H1 (cell line): ENCODE results near the gene C12orf42. TPM values are rescaled to one million over a fixed set of nuclear protein-coding genes. Genes with fewer than 3 reads are reported as not detected.

Source experiments
- CTCF ChIA-PET: fragments of 300-600 bp; sonication (Branson Sonifier 250); formaldehyde crosslinking; loops from one replicate; lab custom pipeline; 2021; ENCODE audit not compliant: partially characterized antibody; lab: Charles Lee
- POLR2A ChIA-PET: fragments of 300-600 bp; sonication (Branson Sonifier 250); formaldehyde crosslinking; loops from one replicate; lab custom pipeline; 2021; ENCODE audit warnings: inconsistent platforms; ENCODE audit not compliant: partially characterized antibody; lab: Charles Lee
- DNase-seq, 2 experiments: peaks; one replicate each; pipeline versions ENCODE4 v3.0.0 to v3.0.0-alpha.2; 2010 to 2022; ENCODE audit warnings: low spot score in 2 of 2, low read depth in 1 of 2, mixed read lengths in 1 of 2
- FAIRE-seq: peaks from 2 replicates; lab custom pipeline; 2011; peaks lifted over from hg19 to GRCh38; lab: Jason Lieb, UNC
- H2AFZ ChIP-seq: 2 replicates; pipeline ENCODE4 v1.8.1; 2012; ENCODE audit warnings: low read length, inconsistent platforms
- H2AK5ac ChIP-seq: 2 replicates; pipeline ENCODE4 v1.6.1; 2013; ENCODE audit warnings: low read depth, low read length
- H2BK120ac ChIP-seq: replicated peaks from 2 replicates; pipeline ENCODE3; 2013; ENCODE audit warnings: low read depth, low read length, inconsistent platforms
- H2BK12ac ChIP-seq: 2 replicates; pipeline ENCODE4 v1.6.1; 2013; ENCODE audit warnings: low read depth, low read length
- H2BK15ac ChIP-seq: 2 replicates; pipeline ENCODE4 v1.6.1; 2013; ENCODE audit warnings: low read length
- H2BK20ac ChIP-seq: 2 replicates; pipeline ENCODE4 v1.6.1; 2013; ENCODE audit warnings: low read length
- H2BK5ac ChIP-seq: 2 replicates; pipeline ENCODE4 v1.6.1; 2013; ENCODE audit warnings: low read depth, low read length
- H3K14ac ChIP-seq: 2 replicates; pipeline ENCODE4 v1.6.1; 2013; ENCODE audit warnings: inconsistent platforms; ENCODE audit not compliant: insufficient read length
- H3K18ac ChIP-seq: 2 replicates; pipeline ENCODE4 v1.6.1; 2013; ENCODE audit warnings: low read length; ENCODE audit errors: extremely low read depth
- H3K23ac ChIP-seq: 2 replicates; pipeline ENCODE4 v1.6.1; 2013; ENCODE audit warnings: inconsistent platforms; ENCODE audit not compliant: insufficient read length
- H3K23me2 ChIP-seq: 2 replicates; pipeline ENCODE4 v1.6.1; 2013; ENCODE audit warnings: low read depth, low read length
- H3K27ac ChIP-seq: 2 replicates; pipeline ENCODE4 v1.6.1; 2011; ENCODE audit warnings: low read depth, low read length, inconsistent platforms
- H3K27me3 ChIP-seq, 4 experiments: replicated peaks in 1 of 4; 1 replicate in 1 of 4; 2 replicates in 3 of 4; pipeline versions ENCODE4 v1.6.1 to v1.8.1; 2011 to 2013; ENCODE audit warnings: low read length in 3 of 4, mild to moderate bottlenecking in 3 of 4, inconsistent platforms in 2 of 4, mixed read lengths in 2 of 4, moderate library complexity in 1 of 4; ENCODE audit not compliant: control insufficient read depth in 3 of 4, insufficient read depth in 3 of 4; ENCODE audit errors: extremely low read depth in 1 of 4
- H3K36me3 ChIP-seq, 4 experiments: 2 replicates each; pipeline versions ENCODE4 v1.6.1 to v1.8.1; 2011 to 2013; ENCODE audit warnings: mild to moderate bottlenecking in 4 of 4, low read length in 3 of 4, moderate library complexity in 2 of 4, control low read depth in 1 of 4, inconsistent platforms in 1 of 4; ENCODE audit not compliant: insufficient read depth in 4 of 4, control insufficient read depth in 2 of 4
- H3K4ac ChIP-seq: replicated peaks from 2 replicates; pipeline ENCODE3; 2013; ENCODE audit warnings: low read length, low read depth, mixed read lengths, inconsistent platforms; ENCODE audit not compliant: insufficient read length
- H3K4me1 ChIP-seq, 4 experiments: replicated peaks in 1 of 4; 1 replicate in 1 of 4; 2 replicates in 3 of 4; pipeline versions ENCODE4 v1.6.1 to v1.8.1; 2011 to 2013; ENCODE audit warnings: low read length in 3 of 4, inconsistent platforms in 2 of 4, mixed read lengths in 1 of 4; ENCODE audit not compliant: insufficient read depth in 4 of 4, control insufficient read depth in 3 of 4
- H3K4me2 ChIP-seq, 2 experiments: 2 replicates each; pipeline versions ENCODE4 v1.6.1 to v1.8.1; 2011 to 2013; ENCODE audit warnings: low read depth in 2 of 2, low read length in 2 of 2, control low read depth in 1 of 2, inconsistent platforms in 1 of 2, mild to moderate bottlenecking in 1 of 2; ENCODE audit not compliant: insufficient read depth in 1 of 2
- H3K4me3 ChIP-seq, 4 experiments: fragments of 200-600, 300-600 bp in 1 of 4; sonication (generic), shearing (Covaris generic), sonication (Bioruptor Twin) in 1 of 4; 2 replicates each; pipeline versions ENCODE4 v1.5.1 to v1.8.1; 2011 to 2016; ENCODE audit warnings: low read length in 4 of 4, low read depth in 3 of 4, control low read depth in 2 of 4, inconsistent platforms in 2 of 4, mild to moderate bottlenecking in 2 of 4, mixed read lengths in 1 of 4, moderate library complexity in 1 of 4; ENCODE audit not compliant: insufficient read depth in 2 of 4; ENCODE audit errors: extremely low read depth in 1 of 4
- H3K56ac ChIP-seq: replicated peaks from 2 replicates; pipeline ENCODE3; 2013; ENCODE audit warnings: low read depth, mild to moderate bottlenecking, mixed read lengths, low read length, inconsistent platforms; ENCODE audit not compliant: insufficient read length
- H3K79me1 ChIP-seq: 2 replicates; pipeline ENCODE4 v1.6.1; 2013; ENCODE audit warnings: low read depth, low read length, control low read depth
- H3K79me2 ChIP-seq, 2 experiments: 2 replicates each; pipeline versions ENCODE4 v1.6.1 to v1.8.1; 2012 to 2013; ENCODE audit warnings: low read length in 2 of 2, mild to moderate bottlenecking in 2 of 2, inconsistent platforms in 1 of 2; ENCODE audit not compliant: insufficient read depth in 2 of 2, control insufficient read depth in 1 of 2
- H3K9ac ChIP-seq, 4 experiments: replicated peaks in 1 of 4; 1 replicate in 1 of 4; 2 replicates in 3 of 4; pipeline versions ENCODE4 v1.6.1 to v1.8.1; 2011 to 2013; ENCODE audit warnings: low read depth in 3 of 4, low read length in 3 of 4, control low read depth in 2 of 4, mild to moderate bottlenecking in 2 of 4, moderate library complexity in 2 of 4, inconsistent platforms in 1 of 4; ENCODE audit errors: extremely low read depth in 1 of 4
- H3K9me3 ChIP-seq, 2 experiments: 2 replicates each; pipeline versions ENCODE4 v1.6.1 to v1.8.1; 2012 to 2013; ENCODE audit warnings: mild to moderate bottlenecking in 2 of 2, moderate library complexity in 2 of 2, control low read depth in 1 of 2, inconsistent platforms in 1 of 2, low read depth in 1 of 2, low read length in 1 of 2, mixed read lengths in 1 of 2; ENCODE audit not compliant: insufficient read depth in 2 of 2
- H4K20me1 ChIP-seq, 2 experiments: replicated peaks in 1 of 2; 2 replicates each; pipeline versions ENCODE3 to v1.8.1; 2011 to 2013; ENCODE audit warnings: inconsistent platforms in 2 of 2, low read length in 2 of 2, mild to moderate bottlenecking in 1 of 2; ENCODE audit not compliant: insufficient read depth in 2 of 2, control insufficient read depth in 1 of 2
- H4K5ac ChIP-seq: 2 replicates; pipeline ENCODE4 v1.6.1; 2013; ENCODE audit warnings: low read length, low read depth, mixed read lengths, inconsistent platforms; ENCODE audit not compliant: insufficient read length
- H4K8ac ChIP-seq: 2 replicates; pipeline ENCODE4 v1.8.0; 2013; ENCODE audit warnings: mild to moderate bottlenecking, moderate library complexity, low read length, inconsistent platforms; ENCODE audit not compliant: insufficient read depth; ENCODE audit errors: extremely low read depth
- H4K91ac ChIP-seq: replicated peaks from 2 replicates; pipeline ENCODE3; 2013; ENCODE audit warnings: low read length, mixed read lengths, inconsistent platforms; ENCODE audit not compliant: insufficient read length
- ASH2L ChIP-seq: fragments of 200-600, 300-600 bp; sonication (generic); IDR thresholded peaks from one replicate; pipeline ENCODE4 v1.7.1; 2017; ENCODE audit warnings: low read length
- BACH1 ChIP-seq: IDR thresholded peaks from 2 replicates; pipeline ENCODE4 v1.6.1; 2012; ENCODE audit warnings: low read length, improper control_type of control experiment
- CHD1 ChIP-seq: IDR thresholded peaks from 2 replicates; pipeline ENCODE4 v1.6.1; 2012; ENCODE audit warnings: low read depth, low read length, improper control_type of control experiment
- CREB1 ChIP-seq: IDR thresholded peaks from 2 replicates; pipeline ENCODE4 v1.6.1; 2012; ENCODE audit warnings: inconsistent platforms
- CTBP2 ChIP-seq: IDR thresholded peaks from 2 replicates; pipeline ENCODE4 v1.7.0; 2011; ENCODE audit warnings: borderline replicate concordance, mild to moderate bottlenecking, moderate library complexity, mixed read lengths, low read length; ENCODE audit not compliant: insufficient read depth, insufficient read length
- EP300 ChIP-seq, 2 experiments: IDR thresholded peaks; 1 replicate in 1 of 2; 2 replicates in 1 of 2; pipeline ENCODE4 v1.6.1; 2011 to 2012; ENCODE audit warnings: low read depth in 2 of 2, low read length in 2 of 2, mild to moderate bottlenecking in 2 of 2, borderline replicate concordance in 1 of 2, inconsistent platforms in 1 of 2, moderate library complexity in 1 of 2
- EZH2 ChIP-seq: fragments of 200-600 bp; sonication (generic); IDR thresholded peaks from 2 replicates; pipeline ENCODE4 v1.7.1; 2012; ENCODE audit warnings: low read depth, mild to moderate bottlenecking, moderate library complexity, low read length, inconsistent platforms; ENCODE audit not compliant: severe bottlenecking
- HDAC2 ChIP-seq, 2 experiments: fragments of 300-600 bp in 1 of 2; sonication (generic) in 1 of 2; IDR thresholded peaks; 2 replicates each; pipeline ENCODE4 v1.6.1; 2011 to 2012; ENCODE audit warnings: low read depth in 2 of 2, low read length in 2 of 2, mild to moderate bottlenecking in 2 of 2, moderate library complexity in 2 of 2, borderline replicate concordance in 1 of 2, inconsistent platforms in 1 of 2
- PHF8 ChIP-seq: fragments of 200-600 bp; sonication (generic); conservative IDR thresholded peaks from 2 replicates; pipeline ENCODE4 v1.7.1; 2012; ENCODE audit warnings: low read depth, mild to moderate bottlenecking, inconsistent platforms, low read length, moderate library complexity
- POLR2A ChIP-seq, 2 experiments: IDR thresholded peaks; 1 replicate in 1 of 2; 2 replicates in 1 of 2; pipeline ENCODE4 v1.6.1; 2011; ENCODE audit warnings: low read depth in 2 of 2, low read length in 2 of 2, mild to moderate bottlenecking in 2 of 2; ENCODE audit errors: control extremely low read depth in 1 of 2
- POLR2AphosphoS5 ChIP-seq: IDR thresholded peaks from 2 replicates; pipeline ENCODE4 v1.6.1; 2011; ENCODE audit warnings: low read depth, low read length
- SIX5 ChIP-seq: IDR thresholded peaks from 2 replicates; pipeline ENCODE4 v1.6.1; 2011; ENCODE audit warnings: mild to moderate bottlenecking, low read depth, low read length
- WGBS, 2 experiments: shearing (Covaris generic) in 1 of 2; methylation state at CpG; one replicate each; pipeline versions ENCODE4 v1.1.6 to v1.1.7; 2013 to 2015; ENCODE audit warnings: low lambda C conversion rate in 2 of 2, mixed read lengths in 2 of 2, inconsistent platforms in 1 of 2, low coverage in 1 of 2, missing lambda C conversion rate in 1 of 2; ENCODE audit not compliant: insufficient replicate concordance in 2 of 2, insufficient coverage in 1 of 2, insufficient read length in 1 of 2; ENCODE audit errors: extremely low coverage in 1 of 2, missing lambda C conversion rate in 1 of 2; 5-methylcytosine and 5-hydroxymethylcytosine counted together
- polyA plus RNA-seq, 7 experiments: library from polyadenylated mRNA; depleted of rRNA in 3 of 7; stranded (reverse) in 5 of 7; unstranded in 2 of 7; fragments of >200 nt in 5 of 7; fragments of 200-250 nt in 2 of 7; gene quantifications; 1 replicate in 5 of 7; 2 replicates in 1 of 7; 4 replicates in 1 of 7; pipeline versions ENCODE4 v1.2.1 to v1.2.3, GENCODE V29; 2011 to 2013; ENCODE audit warnings: missing spikeins in 2 of 7, mixed read lengths in 2 of 7
- total RNA-seq: library from RNA; stranded (reverse); fragmentation: NEBNext Ultra II Directional; extraction: Animal tissue kit (Norgen Biotek cat#: 25700); gene quantifications from 2 replicates; pipeline ENCODE4 v1.2.1, GENCODE V29; 2021

C12orf42 gene
- total and polyA plus RNA-seq, 2 of the 8 experiments (the other 6 are each of a cell fraction or from before 2014, with no cell fraction given): 0.05 TPM; not detected in 1

DNA sequence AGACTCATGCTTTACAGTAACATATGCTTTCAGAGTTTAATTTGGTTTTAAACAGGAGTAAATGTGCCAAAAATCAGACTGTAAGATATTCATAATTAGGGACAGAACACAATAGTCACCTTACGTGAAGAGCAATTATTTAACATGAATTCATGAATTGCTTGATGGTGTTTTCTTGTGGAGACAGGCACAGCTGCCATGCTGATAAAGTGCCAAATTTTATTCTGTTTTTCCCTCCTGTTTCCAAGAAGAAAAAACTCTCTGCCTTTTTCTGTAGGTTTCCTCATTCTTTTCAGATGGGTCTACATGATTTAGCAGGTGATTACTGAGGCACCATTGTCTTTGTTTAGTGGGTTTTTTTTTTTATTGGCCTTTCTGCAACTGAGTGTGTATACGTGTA is 80.1 kb downstream of the C12orf42 start:
- no peaks in the 10 kb centered on the region for H4K20me1 ChIP-seq
- H3K18ac ChIP-seq: no peak overlapping the region
- no peak for DNase-seq
- H3K4me1 ChIP-seq: no peaks in the 10 kb centered on the region
- H3K79me2 ChIP-seq: no peaks in the 10 kb centered on the region
- H3K9me3 ChIP-seq: no peaks in the 10 kb centered on the region; a peak in 1 of 4 replicates
- ChIA-PET CTCF (interaction anchor here (2.2 kb wide), 1 partner anchor 13 kb away, joined by 4 read pairs; no protein-coding TSS in a partner anchor), POLR2A (no interaction called here)
- H3K79me1 ChIP-seq: no peaks in the 10 kb centered on the region
- no peak overlapping the region for H3K4me2 ChIP-seq
- no peak for FAIRE-seq
- H2BK5ac ChIP-seq: no peak overlapping the region
- H3K56ac ChIP-seq: no peak overlapping the region
- H2BK12ac ChIP-seq: no peak overlapping the region
- no peaks in the 10 kb centered on the region for H3K27me3 ChIP-seq
- no peak overlapping the region for H3K4me3 ChIP-seq
- H3K14ac ChIP-seq: no peak overlapping the region
- H2AK5ac ChIP-seq: no peak overlapping the region
- no peak overlapping the region for H4K8ac ChIP-seq
- H3K36me3 ChIP-seq: no peaks in the 10 kb centered on the region
- TF ChIP-seq EZH2 (no peak), PHF8 (no peak), SIX5 (no peak), CTBP2 (no peak), POLR2A (IDR thresholded peaks at IDR 0.05; ENCODE audit: control extremely low read depth in 1 of 2, low read depth in 2 of 2, low read length in 2 of 2) (no peak), HDAC2 (IDR thresholded peaks at IDR 0.05; ENCODE audit: borderline replicate concordance in 1 of 2, low read depth in 2 of 2, low read length in 2 of 2) (no peak), CREB1 (no peak), ASH2L (no peak), CHD1 (no peak), EP300 (IDR thresholded peaks at IDR 0.05; ENCODE audit: borderline replicate concordance in 1 of 2, low read depth in 2 of 2, low read length in 2 of 2) (no peak), POLR2AphosphoS5 (no peak), BACH1 (no peak)
- no peak overlapping the region for H2BK20ac ChIP-seq
- H3K27ac ChIP-seq: no peak overlapping the region
- no peak overlapping the region for H4K5ac ChIP-seq
- no peak overlapping the region for H3K9ac ChIP-seq
- no peak overlapping the region for H3K23ac ChIP-seq
- no peak overlapping the region for H3K4ac ChIP-seq
- H4K91ac ChIP-seq: no peak overlapping the region
- H2AFZ ChIP-seq: no peak overlapping the region
- H3K23me2 ChIP-seq: no peaks in the 10 kb centered on the region
- H2BK15ac ChIP-seq: no peak overlapping the region
- H2BK120ac ChIP-seq: no peak overlapping the region
- WGBS, 2 experiments: 93% methylated on average over 2 of the region's 2 CpGs; no CpG with 5 or more reads in 1 of the 2 experiments
